WTC11 (cell line): Measurements from ENCODE around the gene UNC119. TPM values are rescaled to one million over a fixed set of nuclear protein-coding genes. Genes with fewer than 3 reads are reported as not detected.

ENCODE experiments used
- ATAC-seq: fragments of 200-7000 bp; cut with Tn5 transposase; 2 replicates; pipeline ENCODE4 v1.10.0; 2021; ENCODE audit warnings: mild to moderate bottlenecking, moderate library complexity
- CTCF ChIA-PET: fragments of 300-600 bp; sonication (Branson Sonifier 250); formaldehyde crosslinking; loops from one replicate; lab custom pipeline; 2021; ENCODE audit warnings: antibody characterized with exemption; lab: Charles Lee
- POLR2A ChIA-PET: fragments of 350-600 bp; sonication (Branson Sonifier 250); formaldehyde crosslinking; loops from one replicate; lab custom pipeline; 2021; ENCODE audit warnings: antibody characterized with exemption; lab: Charles Lee
- DNase-seq: peaks from one replicate; pipeline ENCODE4 v3.0.0; 2021; ENCODE audit warnings: low spot score
- H3K27ac Mint-ChIP-seq: 2 replicates; pipeline ENCODE4 v1.8.0; 2021; ENCODE audit warnings: mixed read lengths
- H3K27me3 Mint-ChIP-seq: 2 replicates; pipeline ENCODE4 v1.8.0; 2021; ENCODE audit warnings: low read depth, mild to moderate bottlenecking, moderate library complexity, mixed read lengths
- H3K36me3 Mint-ChIP-seq: 2 replicates; pipeline ENCODE4 v1.8.0; 2021; ENCODE audit warnings: mixed read lengths
- H3K4me1 Mint-ChIP-seq: 2 replicates; pipeline ENCODE4 v1.8.0; 2022; ENCODE audit warnings: mixed read lengths
- H3K4me3 Mint-ChIP-seq: 2 replicates; pipeline ENCODE4 v1.8.0; 2021; ENCODE audit warnings: mild to moderate bottlenecking, moderate library complexity, mixed read lengths
- H3K9me3 Mint-ChIP-seq: 2 replicates; pipeline ENCODE4 v1.8.0; 2021; ENCODE audit warnings: mixed read lengths
- JAZF1 ChIP-seq: fragments of 250-450 bp; sonication (Bioruptor Pico); IDR thresholded peaks from 2 replicates; pipeline ENCODE4 v1.9.0; 2021; ENCODE audit warnings: moderate library complexity, mild to moderate bottlenecking, inconsistent platforms
- JUN ChIP-seq: sonication (generic); formaldehyde crosslinking; IDR thresholded peaks from 2 replicates; pipeline ENCODE4 v1.8.0; 2023; ENCODE audit warnings: mild to moderate bottlenecking, missing genetic modification reagents
- KAT7 ChIP-seq: sonication (generic); formaldehyde crosslinking; IDR thresholded peaks from 2 replicates; pipeline ENCODE4 v1.8.1; 2023; ENCODE audit warnings: missing genetic modification reagents, mild to moderate bottlenecking, borderline replicate concordance
- OVOL2 ChIP-seq: fragments of 250-450 bp; sonication (Bioruptor Pico); IDR thresholded peaks from 2 replicates; pipeline ENCODE4 v1.9.0; 2021; ENCODE audit warnings: mild to moderate bottlenecking, borderline replicate concordance
- PRRX2 ChIP-seq: fragments of 250-450 bp; sonication (Bioruptor Pico); IDR thresholded peaks from 2 replicates; pipeline ENCODE4 v1.8.0; 2021; ENCODE audit warnings: mild to moderate bottlenecking
- ZBTB21 ChIP-seq: sonication (generic); formaldehyde crosslinking; IDR thresholded peaks from 2 replicates; pipeline ENCODE4 v1.8.1; 2023; ENCODE audit warnings: mild to moderate bottlenecking, missing genetic modification reagents, borderline replicate concordance
- ZNF121 ChIP-seq: sonication (generic); formaldehyde crosslinking; IDR thresholded peaks from 2 replicates; pipeline ENCODE4 v1.8.0; 2023; ENCODE audit warnings: missing genetic modification reagents
- ZNF671 ChIP-seq: fragments of 250-450 bp; sonication (Bioruptor Pico); IDR thresholded peaks from 2 replicates; pipeline ENCODE4 v1.8.0; 2021; ENCODE audit warnings: mild to moderate bottlenecking
- total RNA-seq: library from RNA; stranded (reverse); gene quantifications from 3 replicates; pipeline ENCODE4 v1.2.3, GENCODE V29; 2021
- TF ChIP-seq, protein P1 (sequence below): fragments of 250-450 bp; sonication (Bioruptor Pico); conservative IDR thresholded peaks from 2 replicates; pipeline ENCODE4 v1.9.0; 2021; ENCODE audit warnings: mild to moderate bottlenecking
- TF ChIP-seq, protein P2 (sequence below): sonication (generic); formaldehyde crosslinking; IDR thresholded peaks from 2 replicates; pipeline ENCODE4 v1.8.1; 2022; ENCODE audit warnings: mild to moderate bottlenecking, moderate library complexity, missing genetic modification reagents
- TF ChIP-seq, protein P3 (sequence below): fragments of 250-450 bp; sonication (Bioruptor Pico); IDR thresholded peaks from 2 replicates; pipeline ENCODE4 v2.1.2; 2022; ENCODE audit warnings: mild to moderate bottlenecking, moderate library complexity
- TF ChIP-seq, protein P4 (sequence below): fragments of 250-450 bp; sonication (Bioruptor Pico); IDR thresholded peaks from 2 replicates; pipeline ENCODE4 v1.9.0; 2021; ENCODE audit warnings: mild to moderate bottlenecking, borderline replicate concordance

The UNC119 gene
- total RNA-seq, 1 experiment from 2014 or later, result 59.6 TPM

DNA sequence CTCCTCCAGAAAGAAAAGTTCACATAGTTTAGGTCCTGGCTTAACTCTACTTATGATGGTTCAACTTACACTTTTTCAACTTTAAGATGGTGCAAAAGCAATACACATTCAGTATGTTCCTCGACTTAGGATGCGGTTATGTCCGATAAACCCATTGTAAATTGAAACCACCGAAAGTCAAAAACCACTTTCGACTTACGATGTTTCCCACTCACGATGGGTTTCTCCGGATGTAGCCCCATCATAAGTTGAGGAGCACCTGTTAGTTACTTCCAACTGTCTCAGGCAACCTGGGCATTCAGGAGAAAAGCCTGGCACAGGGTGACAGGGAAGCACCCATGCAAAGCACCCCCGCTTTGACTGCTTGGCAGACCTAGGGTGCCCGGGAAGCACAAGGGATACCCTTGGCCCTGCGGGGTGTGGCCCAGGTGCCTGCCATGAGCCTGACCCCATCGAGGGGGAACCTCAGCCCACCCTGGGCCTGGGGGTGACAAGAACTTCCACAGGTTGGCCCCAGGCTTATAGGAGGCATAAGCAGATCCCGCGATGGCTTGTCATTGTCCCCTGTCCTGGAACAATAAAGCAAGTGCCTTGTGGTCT lies 14.0 kb downstream of the UNC119 start:
- ATAC-seq (no peak), DNase-seq (no peak)
- Mint-ChIP-seq H3K4me3 (no peak overlapping the region), H3K27me3 (no peaks in the 10 kb centered on the region), H3K4me1 (no peaks in the 10 kb centered on the region), H3K27ac (no peak overlapping the region), H3K36me3 (no peaks in the 10 kb centered on the region)
- POLR2A ChIA-PET, result interaction anchor here (0.7 kb wide), 1 partner anchor 188 kb away, joined by 3 read pairs; no protein-coding TSS in a partner anchor
- CTCF ChIA-PET, result interaction anchor here (1.5 to 3.7 kb wide), 2 partner anchors 43 to 44 kb away, joined by 4 to 42 read pairs; no protein-coding TSS in a partner anchor
- TF ChIP-seq ZNF121 (CRISPR knock-in tag) (no peak), JAZF1 (CRISPR knock-in tag) (no peak), JUN (CRISPR knock-in tag) (no peak), ZBTB21 (CRISPR knock-in tag) (no peak)
- TF ChIP-seq, protein P1, sequence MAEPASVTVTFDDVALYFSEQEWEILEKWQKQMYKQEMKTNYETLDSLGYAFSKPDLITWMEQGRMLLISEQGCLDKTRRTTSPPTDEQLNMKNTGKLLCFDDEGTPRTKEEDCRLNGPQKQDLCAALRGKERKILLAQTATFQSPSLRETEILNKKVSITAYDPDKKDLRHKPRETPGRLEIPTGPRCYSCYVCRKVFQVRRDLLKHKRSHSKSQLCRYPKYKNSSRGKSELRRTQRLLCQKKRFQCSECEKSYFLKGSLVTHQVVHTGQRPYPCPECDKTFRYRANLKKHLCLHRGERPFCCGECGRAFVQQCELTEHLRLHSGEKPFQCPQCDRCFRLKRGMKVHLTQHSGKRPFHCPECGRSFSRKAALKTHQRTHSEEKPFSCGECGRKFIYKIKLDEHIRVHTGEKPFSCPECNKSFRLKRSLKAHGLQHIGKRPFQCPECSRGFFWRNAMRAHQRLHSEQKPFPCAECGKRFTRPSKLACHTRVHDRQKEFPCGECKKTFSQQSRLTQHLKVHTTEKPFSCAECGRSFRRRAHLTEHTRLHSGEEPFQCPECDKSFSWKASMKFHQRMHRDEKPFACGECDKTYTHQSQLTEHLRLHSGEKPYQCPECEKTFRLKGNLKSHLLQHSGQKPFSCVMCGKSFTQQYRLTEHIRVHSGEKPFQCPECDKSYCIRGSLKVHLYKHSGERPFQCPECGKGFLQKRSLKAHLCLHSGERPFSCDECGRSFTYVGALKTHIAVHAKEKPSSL (CRISPR knock-in tag), result no peak
- TF ChIP-seq, protein P2, sequence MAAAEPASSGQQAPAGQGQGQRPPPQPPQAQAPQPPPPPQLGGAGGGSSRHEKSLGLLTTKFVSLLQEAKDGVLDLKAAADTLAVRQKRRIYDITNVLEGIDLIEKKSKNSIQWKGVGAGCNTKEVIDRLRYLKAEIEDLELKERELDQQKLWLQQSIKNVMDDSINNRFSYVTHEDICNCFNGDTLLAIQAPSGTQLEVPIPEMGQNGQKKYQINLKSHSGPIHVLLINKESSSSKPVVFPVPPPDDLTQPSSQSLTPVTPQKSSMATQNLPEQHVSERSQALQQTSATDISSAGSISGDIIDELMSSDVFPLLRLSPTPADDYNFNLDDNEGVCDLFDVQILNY, result no peak
- TF ChIP-seq, all 79 proteins: peak for 0
- H3K9me3 Mint-ChIP-seq, result no peaks in the 10 kb centered on the region

DNA sequence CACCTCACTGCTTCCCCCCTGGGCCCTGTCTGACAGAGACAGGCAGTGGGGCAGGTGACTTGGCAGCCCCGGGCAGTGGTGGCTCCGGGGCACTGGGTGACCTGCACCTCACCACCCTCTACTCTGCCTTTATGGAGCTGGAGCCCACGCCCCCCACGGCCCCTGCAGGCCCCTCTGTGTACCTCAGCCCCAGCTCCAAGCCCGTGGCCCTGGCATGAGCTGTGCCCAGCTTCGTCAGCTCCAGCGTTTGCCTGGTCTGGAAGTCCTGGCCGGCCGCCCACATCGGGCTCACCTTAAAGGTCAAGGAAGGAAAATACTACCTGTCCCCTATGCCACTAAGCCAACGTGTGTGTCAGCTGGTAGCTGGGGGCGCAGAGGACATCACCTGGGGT lies 15.2 kb downstream of the UNC119 start:
- ATAC-seq (no peak), DNase-seq (no peak)
- CTCF ChIA-PET, result interaction anchor here (0.9 to 1.8 kb wide), 6 partner anchors 9 to 156 kb away, joined by 3 to 6 read pairs (median 4); no protein-coding TSS in a partner anchor
- POLR2A ChIA-PET, result interaction anchor here (0.6 kb wide), 1 partner anchor 69 kb away, joined by 4 read pairs; no protein-coding TSS in a partner anchor
- Mint-ChIP-seq H3K9me3 (no peaks in the 10 kb centered on the region), H3K27ac (no peak overlapping the region), H3K4me1 (no peaks in the 10 kb centered on the region), H3K36me3 (no peaks in the 10 kb centered on the region), H3K27me3 (no peaks in the 10 kb centered on the region), H3K4me3 (no peak overlapping the region)
- TF ChIP-seq ZNF671 (CRISPR knock-in tag) (no peak), PRRX2 (CRISPR knock-in tag) (no peak), KAT7 (CRISPR knock-in tag) (no peak), ZBTB21 (CRISPR knock-in tag) (no peak), OVOL2 (no peak)
- TF ChIP-seq, protein P3, sequence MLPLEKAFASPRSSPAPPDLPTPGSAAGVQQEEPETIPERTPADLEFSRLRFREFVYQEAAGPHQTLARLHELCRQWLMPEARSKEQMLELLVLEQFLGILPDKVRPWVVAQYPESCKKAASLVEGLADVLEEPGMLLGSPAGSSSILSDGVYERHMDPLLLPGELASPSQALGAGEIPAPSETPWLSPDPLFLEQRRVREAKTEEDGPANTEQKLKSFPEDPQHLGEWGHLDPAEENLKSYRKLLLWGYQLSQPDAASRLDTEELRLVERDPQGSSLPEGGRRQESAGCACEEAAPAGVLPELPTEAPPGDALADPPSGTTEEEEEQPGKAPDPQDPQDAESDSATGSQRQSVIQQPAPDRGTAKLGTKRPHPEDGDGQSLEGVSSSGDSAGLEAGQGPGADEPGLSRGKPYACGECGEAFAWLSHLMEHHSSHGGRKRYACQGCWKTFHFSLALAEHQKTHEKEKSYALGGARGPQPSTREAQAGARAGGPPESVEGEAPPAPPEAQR (CRISPR knock-in tag), result no peak
- TF ChIP-seq, protein P4, sequence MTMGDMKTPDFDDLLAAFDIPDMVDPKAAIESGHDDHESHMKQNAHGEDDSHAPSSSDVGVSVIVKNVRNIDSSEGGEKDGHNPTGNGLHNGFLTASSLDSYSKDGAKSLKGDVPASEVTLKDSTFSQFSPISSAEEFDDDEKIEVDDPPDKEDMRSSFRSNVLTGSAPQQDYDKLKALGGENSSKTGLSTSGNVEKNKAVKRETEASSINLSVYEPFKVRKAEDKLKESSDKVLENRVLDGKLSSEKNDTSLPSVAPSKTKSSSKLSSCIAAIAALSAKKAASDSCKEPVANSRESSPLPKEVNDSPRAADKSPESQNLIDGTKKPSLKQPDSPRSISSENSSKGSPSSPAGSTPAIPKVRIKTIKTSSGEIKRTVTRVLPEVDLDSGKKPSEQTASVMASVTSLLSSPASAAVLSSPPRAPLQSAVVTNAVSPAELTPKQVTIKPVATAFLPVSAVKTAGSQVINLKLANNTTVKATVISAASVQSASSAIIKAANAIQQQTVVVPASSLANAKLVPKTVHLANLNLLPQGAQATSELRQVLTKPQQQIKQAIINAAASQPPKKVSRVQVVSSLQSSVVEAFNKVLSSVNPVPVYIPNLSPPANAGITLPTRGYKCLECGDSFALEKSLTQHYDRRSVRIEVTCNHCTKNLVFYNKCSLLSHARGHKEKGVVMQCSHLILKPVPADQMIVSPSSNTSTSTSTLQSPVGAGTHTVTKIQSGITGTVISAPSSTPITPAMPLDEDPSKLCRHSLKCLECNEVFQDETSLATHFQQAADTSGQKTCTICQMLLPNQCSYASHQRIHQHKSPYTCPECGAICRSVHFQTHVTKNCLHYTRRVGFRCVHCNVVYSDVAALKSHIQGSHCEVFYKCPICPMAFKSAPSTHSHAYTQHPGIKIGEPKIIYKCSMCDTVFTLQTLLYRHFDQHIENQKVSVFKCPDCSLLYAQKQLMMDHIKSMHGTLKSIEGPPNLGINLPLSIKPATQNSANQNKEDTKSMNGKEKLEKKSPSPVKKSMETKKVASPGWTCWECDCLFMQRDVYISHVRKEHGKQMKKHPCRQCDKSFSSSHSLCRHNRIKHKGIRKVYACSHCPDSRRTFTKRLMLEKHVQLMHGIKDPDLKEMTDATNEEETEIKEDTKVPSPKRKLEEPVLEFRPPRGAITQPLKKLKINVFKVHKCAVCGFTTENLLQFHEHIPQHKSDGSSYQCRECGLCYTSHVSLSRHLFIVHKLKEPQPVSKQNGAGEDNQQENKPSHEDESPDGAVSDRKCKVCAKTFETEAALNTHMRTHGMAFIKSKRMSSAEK, result no peak
